Astrocyte of the spinal cord (primary cell): ENCODE data around the gene TTC21B.

Source experiments
- DNase-seq: peaks from one replicate; pipeline ENCODE4 v3.0.0; 2011; ENCODE audit warnings: low read depth, low spot score
- H3K4me3 ChIP-seq: 2 replicates; pipeline ENCODE4 v1.5.1; 2011; ENCODE audit warnings: low read depth, mild to moderate bottlenecking, low read length, moderate library complexity
- CTCF ChIP-seq: IDR thresholded peaks from 2 replicates; pipeline ENCODE4 v1.5.1; 2012; ENCODE audit warnings: low read depth, mild to moderate bottlenecking, low read length, inconsistent platforms
- in situ Hi-C: cut with HindIII; loops from 2 replicates; pipeline ENCODE4 v1.10.0; 2017; ENCODE audit warnings: low sequenced_read_pairs

TTC21B gene

GRCh38 chr2:165837122-165837521, 116.5 kb downstream of the TTC21B start:
- in situ Hi-C loops: no loop called here
- DNase-seq: peak; percentile 61
- no peak for TF ChIP-seq CTCF

GRCh38 chr2:165835363-165835762, 118.2 kb downstream of the TTC21B start:
- TF ChIP-seq CTCF: no peak
- DNase-seq: no peak
- in situ Hi-C loops: no loop called here
- no peak overlapping the region for H3K4me3 ChIP-seq

More at GRCh38 chr2:165837122-165837521, 116.5 kb downstream of the TTC21B start:
- no peak overlapping the region for H3K4me3 ChIP-seq

GRCh38 chr2:165833156-165833555, 120.4 kb downstream of the TTC21B start:
- in situ Hi-C loops: no loop called here
- no peak for TF ChIP-seq CTCF
- H3K4me3 ChIP-seq: no peak overlapping the region
- DNase-seq: peak; percentile 75

GRCh38 chr2:165827921-165828276, 125.7 kb downstream of the TTC21B start:
- in situ Hi-C loops: no loop called here
- no peak overlapping the region for H3K4me3 ChIP-seq
- TF ChIP-seq CTCF: no peak
- no peak for DNase-seq

GRCh38 chr2:165827016-165827920, 126.3 kb downstream of the TTC21B start:
- H3K4me3 ChIP-seq: no peak overlapping the region
- no peak for TF ChIP-seq CTCF
- no peak for DNase-seq
- in situ Hi-C loops: no loop called here

- in situ Hi-C loops: no loop called here
- DNase-seq: peak; percentile 69
- no peak for TF ChIP-seq CTCF
- no peak overlapping the region for H3K4me3 ChIP-seq
Measured at GRCh38 chr2:165825041-165825440, 128.5 kb downstream of the TTC21B start.
